PC-3 (cell line): ENCODE measurements around the gene ID4. TPM values are rescaled to one million over a fixed set of nuclear protein-coding genes. Genes with fewer than 3 reads are reported as not detected.

ENCODE experiments used
- ATAC-seq: fragments of 200-7000 bp; cut with Tn5 transposase; 2 replicates; pipeline ENCODE4 v1.9.1; 2020; ENCODE audit warnings: mild to moderate bottlenecking, moderate library complexity
- BruUV-seq: library from RNA; stranded (reverse); fragments of 400-500 nt; replicated peaks from 2 replicates; lab custom pipeline; 2021; lab: Mats Ljungman, UMichigan
- CTCF ChIA-PET: fragments of 300-600 bp; sonication (Branson Sonifier 250); formaldehyde crosslinking; loops from one replicate; lab custom pipeline; 2022; ENCODE audit warnings: antibody characterized with exemption; lab: Charles Lee
- POLR2A ChIA-PET: fragments of 300-600 bp; sonication (Branson Sonifier 250); formaldehyde crosslinking; loops from one replicate; lab custom pipeline; 2022; ENCODE audit warnings: antibody characterized with exemption; ENCODE audit not compliant: unreplicated experiment; lab: Charles Lee
- DNase-seq: peaks from one replicate; pipeline ENCODE4 v3.0.0-alpha.2; 2015
- H2AFZ ChIP-seq: fragments of 300-600 bp; sonication (generic); 2 replicates; pipeline ENCODE4 v1.6.0; 2016; ENCODE audit warnings: antibody characterized with exemption, low read length
- H3F3A ChIP-seq: fragments of 300-600 bp; sonication (generic); one replicate; pipeline ENCODE4 v1.6.0; 2017; ENCODE audit warnings: antibody characterized with exemption, low read length, control low read depth, mild to moderate bottlenecking; ENCODE audit not compliant: unreplicated experiment
- H3K27ac ChIP-seq: fragments of 300-600 bp; sonication (generic); 2 replicates; pipeline ENCODE4 v1.5.1; 2016; ENCODE audit warnings: mild to moderate bottlenecking, low read length
- H3K27me3 ChIP-seq: fragments of 300-600 bp; sonication (generic); 2 replicates; pipeline ENCODE4 v1.6.1; 2016; ENCODE audit warnings: low read length, mixed read lengths
- H3K36me3 ChIP-seq: fragments of 300-600 bp; sonication (generic); 2 replicates; pipeline ENCODE4 v1.6.1; 2016; ENCODE audit warnings: low read depth, mixed run types, low read length, mixed read lengths
- H3K4me1 ChIP-seq: fragments of 300-600 bp; sonication (generic); 2 replicates; pipeline ENCODE4 v1.5.1; 2016; ENCODE audit warnings: low read length; ENCODE audit not compliant: insufficient read depth
- H3K4me2 ChIP-seq: fragments of 300-600 bp; sonication (generic); 2 replicates; pipeline ENCODE4 v1.6.0; 2016; ENCODE audit warnings: low read length
- H3K4me3 ChIP-seq: fragments of 300-600 bp; sonication (generic); 2 replicates; pipeline ENCODE4 v1.5.1; 2016; ENCODE audit warnings: mild to moderate bottlenecking, low read length, mixed read lengths
- H3K79me2 ChIP-seq: fragments of 300-600 bp; sonication (generic); 2 replicates; pipeline ENCODE4 v1.6.1; 2017; ENCODE audit warnings: low read length, mixed read lengths
- H3K9ac ChIP-seq: fragments of 300-600 bp; sonication (generic); 2 replicates; pipeline ENCODE4 v1.6.0; 2016; ENCODE audit warnings: mild to moderate bottlenecking, low read length
- H3K9me2 ChIP-seq: fragments of 300-600 bp; sonication (generic); replicated peaks from 2 replicates; pipeline ENCODE4 v1.6.1; 2016; ENCODE audit warnings: mixed run types, low read length, mixed read lengths
- H3K9me3 ChIP-seq: fragments of 300-600 bp; sonication (generic); 2 replicates; pipeline ENCODE4 v1.6.1; 2016; ENCODE audit warnings: low read length, mixed read lengths
- H4K20me1 ChIP-seq: fragments of 300-600 bp; sonication (generic); 2 replicates; pipeline ENCODE4 v1.6.1; 2016; ENCODE audit warnings: low read length, mixed read lengths
- CTCF ChIP-seq: fragments of 300-600 bp; sonication (generic); conservative IDR thresholded peaks from 2 replicates; pipeline ENCODE4 v1.5.1; 2017; ENCODE audit warnings: antibody characterized with exemption, low read depth, mild to moderate bottlenecking, low read length
- EZH2 ChIP-seq: fragments of 300-600 bp; sonication (generic); IDR thresholded peaks from one replicate; pipeline ENCODE4 v1.6.1; 2017; ENCODE audit warnings: antibody characterized with exemption, mild to moderate bottlenecking, low read length; ENCODE audit not compliant: unreplicated experiment
- EZH2phosphoT487 ChIP-seq: fragments of 300-600 bp; sonication (generic); IDR thresholded peaks from 2 replicates; pipeline ENCODE4 v1.6.1; 2018; ENCODE audit warnings: mild to moderate bottlenecking, antibody characterized with exemption, low read length, borderline replicate concordance
- intact Hi-C: fragments of 100-400 bp; cut with micrococcal nuclease; formaldehyde crosslinking; loops from 2 replicates; pipeline ENCODE4 v1.9.0; 2023
- total RNA-seq: library from RNA; depleted of rRNA; stranded (reverse); fragments of >200 nt; gene quantifications from 2 replicates; pipeline ENCODE4 v1.2.3, GENCODE V29; 2014

The ID4 gene
- total RNA-seq, 1 experiment from 2014 or later: 1.4 TPM

- no peak for DNase-seq
- H4K20me1 ChIP-seq: no peaks in the 10 kb centered on the region
- no peaks in the 10 kb centered on the region for H3K27me3 ChIP-seq
- H2AFZ ChIP-seq: no peak overlapping the region
- no peak for ATAC-seq
- CTCF ChIA-PET: interaction anchor here (0.6 kb wide), 1 partner anchor 171 kb away, joined by 8 read pairs; no protein-coding TSS in a partner anchor
- no peaks in the 10 kb centered on the region for H3K79me2 ChIP-seq
- no peaks in the 10 kb centered on the region for H3K9me2 ChIP-seq
- POLR2A ChIA-PET: no interaction called here
- no peaks in the 10 kb centered on the region for H3K36me3 ChIP-seq
- no peak overlapping the region for H3K4me3 ChIP-seq
- TF ChIP-seq EZH2phosphoT487: no peak
- TF ChIP-seq CTCF: no peak
- no peak for TF ChIP-seq EZH2
- no TSS peak for BruUV-seq
- no peak overlapping the region for H3K27ac ChIP-seq
- intact Hi-C loops: no loop called here
- H3K4me2 ChIP-seq: no peak overlapping the region
- no peak overlapping the region for H3K9ac ChIP-seq
- no peaks in the 10 kb centered on the region for H3F3A ChIP-seq
- peaks cover 5% of the 10 kb centered on the region for H3K4me1 ChIP-seq
- no peaks in the 10 kb centered on the region for H3K9me3 ChIP-seq
These were observed 9.9 kb upstream of the ID4 start for GRCh38 chr6:19827247-19827646.

GRCh38 chr6:19827903-19828302 lies 9.3 kb upstream of the ID4 start:
- no peak overlapping the region for H3K27ac ChIP-seq
- no TSS peak for BruUV-seq
- no peaks in the 10 kb centered on the region for H3K9me2 ChIP-seq
- H3K36me3 ChIP-seq: no peaks in the 10 kb centered on the region
- no peak overlapping the region for H3K4me3 ChIP-seq
- no peak for ATAC-seq
- H3F3A ChIP-seq: no peaks in the 10 kb centered on the region
- no peaks in the 10 kb centered on the region for H3K27me3 ChIP-seq
- ChIA-PET CTCF (no interaction called here), POLR2A (no interaction called here)
- no peaks in the 10 kb centered on the region for H4K20me1 ChIP-seq
- H3K79me2 ChIP-seq: no peaks in the 10 kb centered on the region
- no peaks in the 10 kb centered on the region for H3K9me3 ChIP-seq
- H3K9ac ChIP-seq: no peak overlapping the region
- H3K4me1 ChIP-seq: peaks cover 5% of the 10 kb centered on the region
- H3K4me2 ChIP-seq: no peak overlapping the region
- TF ChIP-seq EZH2 (no peak), CTCF (no peak), EZH2phosphoT487 (no peak)
- H2AFZ ChIP-seq: no peak overlapping the region
- no peak for DNase-seq
- intact Hi-C loops: no loop called here

GRCh38 chr6:19830171-19830570 lies 7.0 kb upstream of the ID4 start:
- no peaks in the 10 kb centered on the region for H3K27me3 ChIP-seq
- no peaks in the 10 kb centered on the region for H3K36me3 ChIP-seq
- POLR2A ChIA-PET: no interaction called here
- H3K79me2 ChIP-seq: no peaks in the 10 kb centered on the region
- CTCF ChIA-PET: interaction anchor here (0.6 kb wide), 1 partner anchor 226 kb away, joined by 3 read pairs; no protein-coding TSS in a partner anchor
- TF ChIP-seq EZH2: no peak
- no peak for TF ChIP-seq CTCF
- TF ChIP-seq EZH2phosphoT487: no peak
- no peak overlapping the region for H2AFZ ChIP-seq
- peaks cover 9% of the 10 kb centered on the region for H3K4me1 ChIP-seq
- intact Hi-C loops: no loop called here
- no peak overlapping the region for H3K27ac ChIP-seq
- peak; percentile 57 for DNase-seq
- no peaks in the 10 kb centered on the region for H3K9me2 ChIP-seq
- H3K4me3 ChIP-seq: no peak overlapping the region
- no TSS peak for BruUV-seq
- H3K9me3 ChIP-seq: no peaks in the 10 kb centered on the region
- no peaks in the 10 kb centered on the region for H4K20me1 ChIP-seq
- no peak overlapping the region for H3K9ac ChIP-seq
- H3F3A ChIP-seq: no peaks in the 10 kb centered on the region
- no peak; the same call in 1 of the 2 replicates for ATAC-seq
- H3K4me2 ChIP-seq: peak overlapping the region; percentile 19; the same call in 1 of the 2 replicates
